ENCODE results near the gene ASPDH. TPM values are rescaled to one million over a fixed set of nuclear protein-coding genes. Genes with fewer than 3 reads are reported as not detected.

The ASPDH gene
- total and polyA plus RNA-seq, 2 of the 4 experiments (the other 2 are of a cell fraction), result not detected

DNA sequence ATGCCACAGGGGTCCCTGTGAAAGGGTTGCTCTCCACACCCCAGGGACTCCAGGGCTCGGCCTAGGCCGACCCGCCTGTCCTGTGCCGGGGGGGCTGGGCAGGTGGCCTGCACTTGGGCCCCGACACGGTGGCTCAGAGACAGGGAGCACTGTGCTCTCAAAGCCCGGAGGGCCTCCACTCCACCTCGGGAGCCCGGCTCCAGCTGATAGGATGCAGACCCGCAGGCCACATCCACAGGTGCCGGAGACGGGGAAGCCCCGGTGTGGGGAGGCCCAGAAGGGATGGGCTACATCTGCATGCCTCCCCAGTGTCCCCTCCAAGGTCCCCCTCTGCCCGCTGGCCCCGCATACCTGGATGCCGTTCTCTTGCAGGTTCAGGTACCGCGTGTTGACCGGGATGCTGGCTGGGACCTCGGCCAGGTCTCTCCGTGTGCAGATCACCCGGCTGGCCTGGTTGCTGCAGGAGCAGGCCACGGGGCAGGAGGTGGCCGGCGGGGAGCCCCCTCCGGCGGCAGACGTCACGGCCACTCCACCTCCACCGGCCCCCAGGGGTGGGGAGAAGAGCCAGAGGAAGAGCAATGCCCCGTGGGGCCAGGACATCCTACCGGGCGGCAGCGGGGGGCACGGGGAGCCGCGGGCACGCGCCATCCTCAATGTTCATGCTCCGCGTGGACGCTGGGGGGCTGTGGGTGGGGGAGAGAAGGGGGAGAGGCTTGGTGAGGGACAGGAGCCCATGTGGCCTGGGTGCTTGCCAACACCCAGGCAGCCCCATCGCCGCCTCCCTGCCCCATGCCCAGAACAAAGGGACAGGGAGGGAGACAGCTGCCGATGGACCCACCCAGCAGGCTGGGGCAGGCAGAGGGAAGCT lies 34.7 kb upstream of the ASPDH start:
- Histone ChIP-seq H2BK5ac (ENCODE audit: low read depth, low read length, poor library complexity, severe bottlenecking) (no peak overlapping the region), H3K4ac (ENCODE audit: low read depth, low read length) (no peak overlapping the region), H3K23ac (ENCODE audit: low read depth, low read length) (no peak overlapping the region), H3K4me3 (ENCODE audit: insufficient read depth, low read depth, low read length) (no peak overlapping the region), H2AK5ac (ENCODE audit: low read depth, low read length) (no peak overlapping the region), H2BK120ac (ENCODE audit: low read depth, low read length) (no peak overlapping the region), H3K9ac (ENCODE audit: low read depth, low read length) (no peak overlapping the region), H3K14ac (replicated peaks; ENCODE audit: low read depth, low read length) (no peak overlapping the region), H3K9me1 (ENCODE audit: insufficient read depth, low read length) (no peaks in the 10 kb centered on the region), H4K5ac (ENCODE audit: low read depth, low read length) (no peak overlapping the region), H3K4me2 (ENCODE audit: low read depth, low read length) (no peak overlapping the region), H2AK9ac (replicated peaks; ENCODE audit: low read depth, low read length, poor library complexity) (no peak overlapping the region), H4K91ac (ENCODE audit: insufficient read depth, low read depth, low read length) (no peak overlapping the region), H4K8ac (ENCODE audit: low read depth in 2 of 2, low read length in 2 of 2) (no peak overlapping the region), H3K56ac (ENCODE audit: extremely low read depth, insufficient read depth, low read length) (no peak overlapping the region), H2BK15ac (ENCODE audit: low read depth, low read length) (no peak overlapping the region), H4K20me1 (ENCODE audit: insufficient read depth, low read length) (no peaks in the 10 kb centered on the region), H2BK20ac (ENCODE audit: low read depth, low read length) (no peak overlapping the region), H3K4me1 (ENCODE audit: control insufficient read depth, insufficient read depth, low read length) (no peaks in the 10 kb centered on the region; the same call in 1 of the 2 replicates), H3K9me3 (ENCODE audit: control insufficient read depth, insufficient read depth, low read length) (no peaks in the 10 kb centered on the region), H3K27ac (ENCODE audit: insufficient read depth, low read length) (no peak overlapping the region), H3K36me3 (ENCODE audit: control insufficient read depth, insufficient read depth, low read length) (no peaks in the 10 kb centered on the region), H3K27me3 (ENCODE audit: control insufficient read depth, insufficient read depth, low read length) (peaks cover 26% of the 10 kb centered on the region), H2AFZ (replicated peaks; ENCODE audit: low read length, poor library complexity) (no peak overlapping the region), H3K79me1 (ENCODE audit: low read depth in 1 of 2, low read length in 2 of 2) (no peaks in the 10 kb centered on the region), H3K18ac (ENCODE audit: low read depth, low read length) (no peak overlapping the region)
- POLR2A ChIA-PET (ENCODE audit: unreplicated experiment), result no interaction called here
- no peak for DNase-seq
- BruUV-seq (replicated peaks), result no TSS peak
- in situ Hi-C loops (cut with MboI; ENCODE audit: low sequenced_read_pairs) (no loop called here), intact Hi-C loops (cut with micrococcal nuclease) (no loop called here), dilution Hi-C loops (cut with HindIII; ENCODE audit: low sequenced_read_pairs, unreplicated experiment) (no loop called here)
- CTCF ChIA-PET, result interaction anchor here (1.0 kb wide), 1 partner anchor 235 kb away, joined by 3 read pairs; no protein-coding TSS in a partner anchor
- 70% methylated on average over 24 of the region's 45 CpGs; no CpG with 5 or more reads in 1 of the 2 experiments for WGBS, 2 experiments (ENCODE audit: extremely low coverage in 2 of 2, insufficient read length in 1 of 2)
- ATAC-seq (ENCODE audit: low read depth), result no peak
- no peak for TF ChIP-seq RFX5 (IDR thresholded peaks at IDR 0.05; ENCODE audit: low read depth, low read length)
- TF ChIP-seq BHLHE40 (IDR thresholded peaks at IDR 0.05; ENCODE audit: low read depth, low read length), result no peak
- TF ChIP-seq SMC3 (IDR thresholded peaks at IDR 0.05; ENCODE audit: low read depth, low read length), result no peak
- no peak for TF ChIP-seq MAFK (IDR thresholded peaks at IDR 0.05; ENCODE audit: low read depth, low read length)
- TF ChIP-seq CHD1 (IDR thresholded peaks at IDR 0.05; ENCODE audit: low read depth, low read length), result no peak
- TF ChIP-seq CEBPB (IDR thresholded peaks at IDR 0.05; ENCODE audit: low read depth, low read length), result no peak
- no peak for TF ChIP-seq RCOR1 (IDR thresholded peaks at IDR 0.05; ENCODE audit: insufficient replicate concordance, low read length)
- no peak for TF ChIP-seq MXI1 (IDR thresholded peaks at IDR 0.05; ENCODE audit: borderline replicate concordance, low read depth, low read length)
- no peak for TF ChIP-seq RAD21 (IDR thresholded peaks at IDR 0.05; ENCODE audit: low read length)
- no peak for TF ChIP-seq POLR2A (IDR thresholded peaks at IDR 0.05; ENCODE audit: low read depth, low read length)
- TF ChIP-seq FOS (IDR thresholded peaks at IDR 0.05; ENCODE audit: low read depth, low read length), result no peak
- TF ChIP-seq, protein P1, sequence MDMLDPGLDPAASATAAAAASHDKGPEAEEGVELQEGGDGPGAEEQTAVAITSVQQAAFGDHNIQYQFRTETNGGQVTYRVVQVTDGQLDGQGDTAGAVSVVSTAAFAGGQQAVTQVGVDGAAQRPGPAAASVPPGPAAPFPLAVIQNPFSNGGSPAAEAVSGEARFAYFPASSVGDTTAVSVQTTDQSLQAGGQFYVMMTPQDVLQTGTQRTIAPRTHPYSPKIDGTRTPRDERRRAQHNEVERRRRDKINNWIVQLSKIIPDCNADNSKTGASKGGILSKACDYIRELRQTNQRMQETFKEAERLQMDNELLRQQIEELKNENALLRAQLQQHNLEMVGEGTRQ (IDR thresholded peaks at IDR 0.05; ENCODE audit: low read depth, low read length), result no peak
- TF ChIP-seq, protein P2, sequence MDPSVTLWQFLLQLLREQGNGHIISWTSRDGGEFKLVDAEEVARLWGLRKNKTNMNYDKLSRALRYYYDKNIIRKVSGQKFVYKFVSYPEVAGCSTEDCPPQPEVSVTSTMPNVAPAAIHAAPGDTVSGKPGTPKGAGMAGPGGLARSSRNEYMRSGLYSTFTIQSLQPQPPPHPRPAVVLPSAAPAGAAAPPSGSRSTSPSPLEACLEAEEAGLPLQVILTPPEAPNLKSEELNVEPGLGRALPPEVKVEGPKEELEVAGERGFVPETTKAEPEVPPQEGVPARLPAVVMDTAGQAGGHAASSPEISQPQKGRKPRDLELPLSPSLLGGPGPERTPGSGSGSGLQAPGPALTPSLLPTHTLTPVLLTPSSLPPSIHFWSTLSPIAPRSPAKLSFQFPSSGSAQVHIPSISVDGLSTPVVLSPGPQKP (IDR thresholded peaks at IDR 0.05; ENCODE audit: borderline replicate concordance, low read depth, low read length), result no peak
- TF ChIP-seq MAZ (IDR thresholded peaks at IDR 0.05; ENCODE audit: borderline replicate concordance, low read depth, low read length), result no peak
- TF ChIP-seq, protein P3, sequence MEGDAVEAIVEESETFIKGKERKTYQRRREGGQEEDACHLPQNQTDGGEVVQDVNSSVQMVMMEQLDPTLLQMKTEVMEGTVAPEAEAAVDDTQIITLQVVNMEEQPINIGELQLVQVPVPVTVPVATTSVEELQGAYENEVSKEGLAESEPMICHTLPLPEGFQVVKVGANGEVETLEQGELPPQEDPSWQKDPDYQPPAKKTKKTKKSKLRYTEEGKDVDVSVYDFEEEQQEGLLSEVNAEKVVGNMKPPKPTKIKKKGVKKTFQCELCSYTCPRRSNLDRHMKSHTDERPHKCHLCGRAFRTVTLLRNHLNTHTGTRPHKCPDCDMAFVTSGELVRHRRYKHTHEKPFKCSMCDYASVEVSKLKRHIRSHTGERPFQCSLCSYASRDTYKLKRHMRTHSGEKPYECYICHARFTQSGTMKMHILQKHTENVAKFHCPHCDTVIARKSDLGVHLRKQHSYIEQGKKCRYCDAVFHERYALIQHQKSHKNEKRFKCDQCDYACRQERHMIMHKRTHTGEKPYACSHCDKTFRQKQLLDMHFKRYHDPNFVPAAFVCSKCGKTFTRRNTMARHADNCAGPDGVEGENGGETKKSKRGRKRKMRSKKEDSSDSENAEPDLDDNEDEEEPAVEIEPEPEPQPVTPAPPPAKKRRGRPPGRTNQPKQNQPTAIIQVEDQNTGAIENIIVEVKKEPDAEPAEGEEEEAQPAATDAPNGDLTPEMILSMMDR (conservative IDR thresholded peaks at IDR 0.05; ENCODE audit: low read depth, low read length), result no peak
